GM19328 (cell line): ENCODE results near the gene PTPN23.

ENCODE experiments used
- ATAC-seq: cut with Tn5 transposase; IDR thresholded peaks from one replicate; pipeline ENCODE4 v1.9.1; 2021; ENCODE audit warnings: mild to moderate bottlenecking, moderate library complexity; ENCODE audit not compliant: unreplicated experiment

Gene PTPN23

GRCh38 chr3:47404955-47405790, 24.4 kb downstream of the PTPN23 start:
- no peak for ATAC-seq

- ATAC-seq: no peak
Observed at GRCh38 chr3:47405820-47406761, 25.3 kb downstream of the PTPN23 start.

GRCh38 chr3:47406762-47407149, 25.9 kb downstream of the PTPN23 start:
- ATAC-seq: no peak

GRCh38 chr3:47407237-47407636, 26.4 kb downstream of the PTPN23 start:
- ATAC-seq: no peak

GRCh38 chr3:47407896-47408838, 27.3 kb downstream of the PTPN23 start:
- ATAC-seq: no peak

- no peak for ATAC-seq
Observed at GRCh38 chr3:47408839-47409229, 28.0 kb downstream of the PTPN23 start.

GRCh38 chr3:47409284-47409683, 28.5 kb downstream of the PTPN23 start:
- no peak for ATAC-seq

GRCh38 chr3:47409688-47410416, 29.0 kb downstream of the PTPN23 start:
- no peak for ATAC-seq

GRCh38 chr3:47410417-47410720, 29.5 kb downstream of the PTPN23 start:
- ATAC-seq: no peak

GRCh38 chr3:47410801-47411646, 30.2 kb downstream of the PTPN23 start:
- ATAC-seq: no peak

GRCh38 chr3:47411696-47412452, 31.1 kb downstream of the PTPN23 start:
- no peak for ATAC-seq

- no peak for ATAC-seq
Observed at GRCh38 chr3:47412453-47412756, 31.6 kb downstream of the PTPN23 start.

GRCh38 chr3:47412842-47413520, 32.2 kb downstream of the PTPN23 start:
- ATAC-seq: no peak

GRCh38 chr3:47413751-47414150, 32.9 kb downstream of the PTPN23 start:
- no peak for ATAC-seq

- ATAC-seq: no peak
Observed at GRCh38 chr3:47414161-47414564, 33.3 kb downstream of the PTPN23 start.

GRCh38 chr3:47414666-47415587, 34.1 kb downstream of the PTPN23 start:
- ATAC-seq: no peak

GRCh38 chr3:47416041-47416440, 35.2 kb downstream of the PTPN23 start:
- no peak for ATAC-seq
